HG03460 (cell line): ENCODE results near the gene USP33.
"Not testable (repeated sequence)": the region's sequence is repeated elsewhere in the genome, so short reads cannot be mapped to it uniquely, and the experiment has no call there.

Experiments used
- ATAC-seq: cut with Tn5 transposase; IDR thresholded peaks from one replicate; pipeline ENCODE4 v1.9.1; 2021; ENCODE audit not compliant: unreplicated experiment

USP33 gene

GRCh38 chr1:77673030-77673429 lies 86.6 kb downstream of the USP33 start:
- ATAC-seq: no peak

- no peak for ATAC-seq
These were observed 87.3 kb downstream of the USP33 start for GRCh38 chr1:77672374-77672773.

GRCh38 chr1:77671836-77672235 lies 87.8 kb downstream of the USP33 start:
- no peak for ATAC-seq

GRCh38 chr1:77670330-77670729 lies 89.3 kb downstream of the USP33 start:
- ATAC-seq: no peak

- ATAC-seq: no peak
These were observed 90.7 kb downstream of the USP33 start for GRCh38 chr1:77668924-77669449.

- ATAC-seq: no peak
These were observed 94.6 kb downstream of the USP33 start for GRCh38 chr1:77664939-77665516.

GRCh38 chr1:77661696-77662095 lies 98.0 kb downstream of the USP33 start:
- ATAC-seq: no peak

GRCh38 chr1:77659879-77660593 lies 99.6 kb downstream of the USP33 start:
- peak; percentile 62 for ATAC-seq

GRCh38 chr1:77658271-77658670 lies 101.4 kb downstream of the USP33 start:
- ATAC-seq: no peak

GRCh38 chr1:77655431-77655974 lies 104.1 kb downstream of the USP33 start:
- ATAC-seq: no peak

GRCh38 chr1:77652970-77653516 lies 106.6 kb downstream of the USP33 start:
- no peak for ATAC-seq

- ATAC-seq: no peak
These were observed 107.4 kb downstream of the USP33 start for GRCh38 chr1:77652268-77652667.

GRCh38 chr1:77649127-77649526 lies 110.5 kb downstream of the USP33 start:
- no peak for ATAC-seq

GRCh38 chr1:77646224-77646623 lies 113.4 kb downstream of the USP33 start:
- ATAC-seq: not testable (repeated sequence)
